ENCODE measurements around the gene TAS2R42. TPM values are rescaled to one million over a fixed set of nuclear protein-coding genes. Genes with fewer than 3 reads are reported as not detected.

The TAS2R42 gene
- total RNA-seq, 3 donors from 2014 or later: not detected

DNA sequence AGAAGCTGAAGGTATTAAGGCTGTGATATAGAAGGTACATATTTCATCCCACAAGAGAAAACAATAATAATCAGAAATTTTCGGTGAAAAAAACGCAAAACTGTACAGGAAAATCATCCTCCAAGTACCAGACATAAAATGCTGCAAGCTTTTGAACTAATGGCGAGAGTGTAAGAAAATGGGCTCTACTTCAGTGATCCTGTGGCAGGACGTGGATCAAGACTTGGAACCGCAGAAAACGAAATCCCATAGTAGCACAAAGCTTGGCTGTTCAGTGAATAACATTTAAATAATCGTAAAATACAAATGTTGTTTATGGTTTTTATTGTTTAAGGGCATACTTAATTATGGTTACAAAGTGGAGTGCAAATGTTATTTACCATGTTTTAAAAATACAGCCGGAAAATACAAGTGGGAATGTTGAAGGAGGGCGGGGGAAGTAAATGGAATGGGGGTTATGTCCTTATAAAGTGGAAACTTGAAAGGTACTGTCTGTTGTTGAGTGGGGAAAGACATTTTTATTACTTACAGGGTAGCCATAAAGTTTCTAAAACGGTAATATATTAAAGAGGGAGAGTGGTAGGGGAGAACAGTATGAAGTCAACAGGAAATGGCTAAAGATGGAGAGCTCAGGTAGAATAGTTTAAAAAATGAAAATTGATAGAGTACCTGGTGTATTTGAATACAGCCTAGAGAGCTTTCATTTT, 14.6 kb downstream of the TAS2R42 start:
- no peaks in the 10 kb centered on the region for H3K9me3 ChIP-seq
- no peak for ATAC-seq
- intact Hi-C loops (cut with DNase I, micrococcal nuclease): no loop called here
- H3K36me3 ChIP-seq (ENCODE audit: low read depth): no peaks in the 10 kb centered on the region
- no peak overlapping the region for H3K4me3 ChIP-seq
- peaks cover 5% of the 10 kb centered on the region for H3K4me1 ChIP-seq (ENCODE audit: low read depth)
- no peak for TF ChIP-seq CTCF (IDR thresholded peaks at IDR 0.05)
- peak in 1 of 3 donors; percentile 10 for DNase-seq

GRCh38 chr12:11171145-11171968, 15.4 kb downstream of the TAS2R42 start, which contains the start of gene SMIM10L1:
TSS of gene SMIM10L1 (plus strand) at chr12:11171194. CDS start at chr12:11171357, 163 bp downstream.
- no peaks in the 10 kb centered on the region for H3K36me3 ChIP-seq (ENCODE audit: low read depth)
- H3K4me1 ChIP-seq (ENCODE audit: low read depth): peaks cover 5% of the 10 kb centered on the region
- no peaks in the 10 kb centered on the region for H3K9me3 ChIP-seq
- no peak for TF ChIP-seq CTCF (IDR thresholded peaks at IDR 0.05)
- intact Hi-C loops (cut with DNase I, micrococcal nuclease): no loop called here
- ATAC-seq (peak; percentile 100), DNase-seq (peak; percentile 92 to 95 (median 94))
- peak within 1 kb of the TSS; percentile 97 for H3K4me3 ChIP-seq

GRCh38 chr12:11170810-11171144, 16.0 kb downstream of the TAS2R42 start:
- Histone ChIP-seq H3K36me3 (ENCODE audit: low read depth) (no peaks in the 10 kb centered on the region), H3K4me3 (peak overlapping the region; percentile 97), H3K4me1 (ENCODE audit: low read depth) (peaks cover 5% of the 10 kb centered on the region), H3K9me3 (no peaks in the 10 kb centered on the region)
- intact Hi-C loops (cut with DNase I, micrococcal nuclease): no loop called here
- ATAC-seq: no peak
- no peak for DNase-seq
- no peak for TF ChIP-seq CTCF (IDR thresholded peaks at IDR 0.05)

DNA sequence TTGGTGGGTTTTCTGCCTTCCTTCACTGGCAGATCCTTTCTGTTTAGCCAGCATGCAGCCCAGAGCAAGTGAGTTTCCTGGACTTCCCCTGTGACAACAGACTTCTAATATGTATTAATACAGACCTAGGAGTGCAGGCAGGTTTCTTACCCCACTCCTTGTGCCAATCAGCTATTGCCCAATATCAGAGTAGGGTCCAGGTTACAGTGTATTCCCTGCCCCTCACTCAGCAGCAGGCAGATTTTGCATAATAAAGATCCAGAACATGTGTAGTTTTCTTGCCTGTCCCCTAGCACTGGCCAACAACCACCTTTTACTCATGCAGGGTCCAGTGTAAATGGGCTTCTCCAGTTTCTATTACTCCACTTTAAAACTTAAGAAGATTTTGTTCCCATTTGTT, 20.4 kb downstream of the TAS2R42 start:
- DNase-seq: no peak
- intact Hi-C loops (cut with DNase I, micrococcal nuclease): no loop called here
- no peak for ATAC-seq
- H3K4me1 ChIP-seq (ENCODE audit: low read depth): peaks cover 5% of the 10 kb centered on the region
- H3K9me3 ChIP-seq: no peaks in the 10 kb centered on the region
- H3K36me3 ChIP-seq (ENCODE audit: low read depth): no peaks in the 10 kb centered on the region
- H3K4me3 ChIP-seq: no peak overlapping the region
- TF ChIP-seq CTCF (IDR thresholded peaks at IDR 0.05): no peak

- no peak for DNase-seq
- intact Hi-C loops (cut with DNase I, micrococcal nuclease): no loop called here
- H3K4me1 ChIP-seq (ENCODE audit: low read depth): no peaks in the 10 kb centered on the region
- no peak overlapping the region for H3K4me3 ChIP-seq
- no peaks in the 10 kb centered on the region for H3K36me3 ChIP-seq (ENCODE audit: low read depth)
- no peaks in the 10 kb centered on the region for H3K9me3 ChIP-seq
- no peak for ATAC-seq
- TF ChIP-seq CTCF (IDR thresholded peaks at IDR 0.05): no peak
Measured at GRCh38 chr12:11164384-11164783, 22.4 kb downstream of the TAS2R42 start.

Measured in mucosa of descending colon (tissue), 3 donors.